Esophagus squamous epithelium (tissue), 5 donors: Measurements from ENCODE around the gene ARHGEF2. TPM values are rescaled to one million over a fixed set of nuclear protein-coding genes. Genes with fewer than 3 reads are reported as not detected.
A peak's percentile ranks its signal among the peaks of the same experiment; 100 is the strongest.

Source experiments
- DNase-seq: peaks from one replicate; lab custom pipeline; 2025; lab: John Stamatoyannopoulos, UW
- H3K27ac ChIP-seq, 4 donors: fragments of 200-600 bp; sonication (generic); one replicate each; pipeline ENCODE4 v1.5.1; 2016 to 2019; ENCODE audit warnings: mild to moderate bottlenecking in 1 of 4
- H3K27me3 ChIP-seq, 4 donors: fragments of 200-600 bp; sonication (generic); 1 replicate in 3 of 4; 2 replicates in 1 of 4; pipeline versions ENCODE4 v1.5.1 to v1.6.0; 2017 to 2021; ENCODE audit warnings: antibody characterized with exemption in 1 of 4
- H3K36me3 ChIP-seq, 3 donors: fragments of 200-600 bp; sonication (generic); one replicate each; pipeline ENCODE4 v1.5.1; 2016 to 2019
- H3K4me1 ChIP-seq, 3 donors: fragments of 200-600 bp; sonication (generic); one replicate each; pipeline ENCODE4 v1.5.1; 2017 to 2019
- H3K4me3 ChIP-seq, 4 donors: fragments of 200-600 bp; sonication (generic); 1 replicate in 3 of 4; 2 replicates in 1 of 4; pipeline ENCODE4 v1.5.1; 2016 to 2019; ENCODE audit warnings: mild to moderate bottlenecking in 2 of 4, moderate library complexity in 1 of 4
- H3K9me3 ChIP-seq, 3 donors: fragments of 200-600 bp; sonication (generic); one replicate each; pipeline ENCODE4 v1.5.1; 2016 to 2019
- POLR2A ChIP-seq, 4 donors: fragments of 450-650 bp; IDR thresholded peaks; one replicate each; pipeline ENCODE4 v1.6.1; 2017; ENCODE audit warnings: antibody characterized with exemption in 4 of 4, mild to moderate bottlenecking in 4 of 4, moderate library complexity in 3 of 4
- WGBS, 2 donors: methylation state at CpG; one replicate each; pipeline ENCODE4 v1.1.5; 2018; 5-methylcytosine and 5-hydroxymethylcytosine counted together
- intact Hi-C: fragments of 100-400 bp; cut with DNase I; formaldehyde crosslinking; loops from one replicate; pipeline ENCODE4 v1.15.0; 2022
- total RNA-seq, 4 donors: library from RNA; depleted of rRNA; stranded (reverse); fragments of >200 nt; gene quantifications; one replicate each; pipeline ENCODE4 v1.1.0, GENCODE V29; 2016
- TF ChIP-seq, protein P1 (sequence below), 6 experiments: fragments of 450-650 bp in 4 of 6; fragments of 200-600 bp in 2 of 6; sonication (generic) in 2 of 6; IDR thresholded peaks; one replicate each; pipeline ENCODE4 v1.5.1; 2016 to 2019; ENCODE audit warnings: antibody characterized with exemption in 6 of 6, mild to moderate bottlenecking in 4 of 6, moderate library complexity in 4 of 6
- donor health status: DM: yes; HTN: yes; CAD: no.

Gene ARHGEF2
- total RNA-seq, 4 donors from 2014 or later: 22.6 to 38.3 (median 27.5) TPM

DNA sequence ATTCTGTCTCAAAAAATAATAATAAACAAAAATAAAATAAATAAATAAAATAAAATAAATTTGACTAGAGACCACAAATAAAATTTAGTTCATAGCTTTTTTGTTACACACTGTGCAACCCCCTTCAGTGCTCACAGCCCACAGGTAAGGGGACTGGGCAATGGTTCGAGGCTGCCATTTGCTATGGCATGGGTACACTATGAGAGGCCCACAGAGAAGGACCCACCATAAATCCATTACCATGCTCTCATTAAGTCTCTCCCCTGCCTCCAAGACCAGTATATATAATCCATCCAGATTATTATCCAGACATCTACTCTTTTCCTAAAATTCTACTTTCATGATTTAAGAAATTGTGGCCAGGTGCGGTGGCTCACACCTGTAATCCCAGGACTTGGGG is 58.5 kb downstream of the ARHGEF2 start:
- peaks cover 27 to 100% (median 70%) of the 10 kb centered on the region in 3 donors for H3K36me3 ChIP-seq
- no peak overlapping the region for H3K27ac ChIP-seq
- TF ChIP-seq POLR2A (IDR thresholded peaks at IDR 0.05): no peak
- TF ChIP-seq, protein P1, sequence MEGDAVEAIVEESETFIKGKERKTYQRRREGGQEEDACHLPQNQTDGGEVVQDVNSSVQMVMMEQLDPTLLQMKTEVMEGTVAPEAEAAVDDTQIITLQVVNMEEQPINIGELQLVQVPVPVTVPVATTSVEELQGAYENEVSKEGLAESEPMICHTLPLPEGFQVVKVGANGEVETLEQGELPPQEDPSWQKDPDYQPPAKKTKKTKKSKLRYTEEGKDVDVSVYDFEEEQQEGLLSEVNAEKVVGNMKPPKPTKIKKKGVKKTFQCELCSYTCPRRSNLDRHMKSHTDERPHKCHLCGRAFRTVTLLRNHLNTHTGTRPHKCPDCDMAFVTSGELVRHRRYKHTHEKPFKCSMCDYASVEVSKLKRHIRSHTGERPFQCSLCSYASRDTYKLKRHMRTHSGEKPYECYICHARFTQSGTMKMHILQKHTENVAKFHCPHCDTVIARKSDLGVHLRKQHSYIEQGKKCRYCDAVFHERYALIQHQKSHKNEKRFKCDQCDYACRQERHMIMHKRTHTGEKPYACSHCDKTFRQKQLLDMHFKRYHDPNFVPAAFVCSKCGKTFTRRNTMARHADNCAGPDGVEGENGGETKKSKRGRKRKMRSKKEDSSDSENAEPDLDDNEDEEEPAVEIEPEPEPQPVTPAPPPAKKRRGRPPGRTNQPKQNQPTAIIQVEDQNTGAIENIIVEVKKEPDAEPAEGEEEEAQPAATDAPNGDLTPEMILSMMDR (IDR thresholded peaks at IDR 0.05): no peak
- H3K9me3 ChIP-seq: no peaks in the 10 kb centered on the region
- H3K4me1 ChIP-seq: peaks cover 0 to 11% (median 0%) of the 10 kb centered on the region in 3 donors
- WGBS, 2 donors: 97 to 98% methylated on average over 2 of the region's 2 CpGs
- H3K4me3 ChIP-seq: no peak overlapping the region
- intact Hi-C loops: no loop called here
- H3K27me3 ChIP-seq: no peaks in the 10 kb centered on the region
- no peak for DNase-seq

DNA sequence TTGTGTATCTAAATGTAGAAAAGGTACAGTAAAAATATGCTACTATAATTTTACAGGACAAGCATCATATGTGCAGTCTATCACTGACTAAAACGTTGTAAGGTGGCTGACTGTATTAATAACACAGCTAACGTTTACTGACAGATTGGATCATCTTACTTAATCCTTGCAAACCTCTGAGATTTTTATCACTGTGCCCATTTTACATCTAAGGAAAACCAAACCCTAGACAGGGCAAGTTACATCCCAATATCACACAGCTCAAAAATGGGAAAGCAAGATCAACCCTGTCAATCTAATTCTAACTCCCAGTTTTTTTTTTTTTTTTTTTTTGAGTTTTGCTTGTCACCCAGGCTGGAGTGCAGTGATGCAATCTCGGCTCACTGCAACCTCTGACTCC is 59.7 kb downstream of the ARHGEF2 start:
- H3K36me3 ChIP-seq: peaks cover 19 to 100% (median 69%) of the 10 kb centered on the region in 3 donors
- no peak for DNase-seq
- no peak overlapping the region for H3K27ac ChIP-seq
- peaks cover 0 to 5% (median 0%) of the 10 kb centered on the region in 3 donors for H3K4me1 ChIP-seq
- TF ChIP-seq, protein P1 (IDR thresholded peaks at IDR 0.05): no peak
- no peak for TF ChIP-seq POLR2A (IDR thresholded peaks at IDR 0.05)
- H3K27me3 ChIP-seq: no peaks in the 10 kb centered on the region
- H3K4me3 ChIP-seq: no peak overlapping the region
- 67 to 73% methylated on average over 3 of the region's 3 CpGs for WGBS, 2 donors
- no peaks in the 10 kb centered on the region for H3K9me3 ChIP-seq
- intact Hi-C loops: no loop called here

DNA sequence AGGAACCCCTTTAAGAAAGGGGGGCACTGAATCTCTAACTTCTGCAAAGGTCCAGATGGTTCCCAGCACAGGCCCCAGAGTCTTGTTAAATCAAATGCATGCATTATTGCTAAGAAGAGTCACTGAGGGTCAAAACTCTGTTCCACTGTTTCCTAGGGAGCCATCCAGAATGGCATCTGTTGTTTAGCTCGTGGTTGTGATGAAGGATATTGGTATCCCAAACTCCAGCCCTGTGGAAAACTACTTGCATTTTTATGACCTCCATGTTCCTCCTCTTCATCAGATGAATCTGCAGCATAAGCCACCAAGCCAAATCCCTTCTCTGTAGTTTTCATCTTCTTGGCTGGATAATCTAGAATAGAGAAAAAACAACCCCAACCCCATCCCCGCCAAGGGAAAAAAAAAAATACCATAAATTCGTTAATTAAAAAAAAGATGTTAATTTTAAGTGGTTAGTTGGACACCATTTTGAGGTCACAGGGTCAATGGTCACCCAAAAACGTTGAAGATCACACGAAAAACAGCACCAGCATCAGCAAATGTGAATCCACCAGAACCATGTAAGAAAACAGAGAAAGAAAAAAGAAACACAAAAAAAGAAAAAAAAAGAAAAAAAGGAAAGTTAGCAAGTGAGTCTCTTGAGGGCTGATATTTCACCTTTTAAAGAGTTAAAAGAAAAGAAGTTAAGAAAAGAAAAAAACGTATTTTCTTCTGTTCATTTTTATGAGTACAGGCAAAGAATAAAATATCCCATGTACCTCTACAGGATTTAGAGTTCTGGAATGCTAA is 64.2 kb downstream of the ARHGEF2 start:
- Histone ChIP-seq H3K4me1 (peaks cover 9 to 25% (median 11%) of the 10 kb centered on the region in 3 donors), H3K27ac (no peak overlapping the region), H3K27me3 (no peaks in the 10 kb centered on the region), H3K4me3 (no peak overlapping the region), H3K36me3 (peaks cover 5 to 78% (median 45%) of the 10 kb centered on the region in 3 donors), H3K9me3 (no peaks in the 10 kb centered on the region)
- intact Hi-C loops: no loop called here
- WGBS, 2 donors: 69 to 70% methylated on average over 5 to 6 of the region's 6 CpGs
- no peak for TF ChIP-seq POLR2A (IDR thresholded peaks at IDR 0.05)
- TF ChIP-seq, protein P1 (IDR thresholded peaks at IDR 0.05): no peak
- no peak for DNase-seq

DNA sequence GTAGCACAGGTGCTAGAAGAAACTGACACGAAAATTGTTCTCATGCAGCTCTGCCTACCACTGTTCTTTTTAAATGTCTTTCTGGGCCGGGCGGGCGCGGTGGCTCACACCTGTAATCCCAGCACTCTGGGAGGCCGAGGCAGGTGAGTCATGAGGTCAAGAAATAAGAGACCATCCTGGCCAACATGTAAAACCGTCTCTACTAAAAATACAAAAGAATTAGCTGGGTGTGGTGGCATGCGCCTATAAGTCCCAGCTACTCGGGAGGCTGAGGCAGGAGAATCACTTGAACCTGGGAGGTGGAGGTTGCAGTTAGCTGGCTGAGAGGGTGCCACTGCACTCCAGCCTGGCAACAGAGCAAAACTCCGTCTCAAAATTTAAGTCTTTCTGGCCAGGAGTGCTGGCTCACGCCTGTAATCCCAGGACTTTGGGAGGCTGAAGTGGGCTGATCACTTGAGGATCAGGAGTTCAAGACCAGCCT is 66.3 kb downstream of the ARHGEF2 start:
- Histone ChIP-seq H3K36me3 (peaks cover 16 to 78% (median 49%) of the 10 kb centered on the region in 3 donors), H3K27ac (peak overlapping the region; percentile 86 to 99 (median 95)), H3K4me3 (no peak overlapping the region), H3K27me3 (no peaks in the 10 kb centered on the region), H3K4me1 (peaks cover 9 to 36% (median 14%) of the 10 kb centered on the region in 3 donors), H3K9me3 (no peaks in the 10 kb centered on the region)
- no peak for TF ChIP-seq POLR2A (IDR thresholded peaks at IDR 0.05)
- TF ChIP-seq, protein P1 (IDR thresholded peaks at IDR 0.05): no peak
- 67 to 70% methylated on average over 8 to 10 of the region's 11 CpGs for WGBS, 2 donors
- DNase-seq: no peak
- intact Hi-C loops: no loop called here
